GM21367 (cell line): ENCODE measurements around the gene STXBP4.

Experiments
- ATAC-seq: cut with Tn5 transposase; IDR thresholded peaks from one replicate; pipeline ENCODE4 v1.9.1; 2021; ENCODE audit not compliant: unreplicated experiment

The STXBP4 gene, protein sequence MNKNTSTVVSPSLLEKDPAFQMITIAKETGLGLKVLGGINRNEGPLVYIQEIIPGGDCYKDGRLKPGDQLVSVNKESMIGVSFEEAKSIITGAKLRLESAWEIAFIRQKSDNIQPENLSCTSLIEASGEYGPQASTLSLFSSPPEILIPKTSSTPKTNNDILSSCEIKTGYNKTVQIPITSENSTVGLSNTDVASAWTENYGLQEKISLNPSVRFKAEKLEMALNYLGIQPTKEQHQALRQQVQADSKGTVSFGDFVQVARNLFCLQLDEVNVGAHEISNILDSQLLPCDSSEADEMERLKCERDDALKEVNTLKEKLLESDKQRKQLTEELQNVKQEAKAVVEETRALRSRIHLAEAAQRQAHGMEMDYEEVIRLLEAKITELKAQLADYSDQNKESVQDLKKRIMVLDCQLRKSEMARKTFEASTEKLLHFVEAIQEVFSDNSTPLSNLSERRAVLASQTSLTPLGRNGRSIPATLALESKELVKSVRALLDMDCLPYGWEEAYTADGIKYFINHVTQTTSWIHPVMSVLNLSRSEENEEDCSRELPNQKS

DNA sequence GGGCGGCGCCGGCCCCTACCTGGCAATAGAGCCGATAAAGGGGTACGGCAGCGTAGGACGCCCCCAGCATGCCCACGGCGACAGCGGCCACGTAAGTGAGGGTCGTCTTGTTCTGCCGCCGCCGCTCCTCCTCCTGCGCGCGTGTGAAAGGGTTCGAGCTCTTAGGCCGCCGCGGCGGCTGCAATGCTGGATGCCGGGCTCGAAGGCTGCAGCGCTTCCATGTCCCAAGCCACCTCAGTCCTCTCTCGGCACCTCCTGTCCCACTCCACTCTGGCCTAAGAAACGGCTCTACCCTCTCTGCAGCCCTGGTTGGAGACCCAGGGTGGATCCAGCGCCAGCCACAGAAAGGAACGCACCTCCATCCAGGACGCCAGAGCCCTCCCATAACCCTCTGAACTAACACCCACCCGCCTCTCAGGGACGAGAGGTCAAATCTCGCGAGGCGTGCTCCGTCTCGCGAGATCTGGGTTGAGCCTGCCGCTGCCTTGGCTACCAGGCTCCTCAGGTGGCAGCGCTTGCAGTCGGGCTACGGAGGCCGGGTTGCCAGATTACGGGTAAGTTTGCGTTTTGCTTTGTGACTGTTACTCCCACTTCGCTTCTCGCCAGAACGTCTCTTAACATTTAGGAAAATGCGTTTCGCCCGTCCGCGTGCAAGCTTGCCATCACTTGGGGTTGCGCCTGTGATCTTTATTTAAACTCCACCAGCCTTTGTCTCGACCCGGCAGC is at the start of gene STXBP4, which contains the start of gene COX11:
Gene STXBP4 (plus strand): TSS at position 504 of the 726 bp plus-strand sequence. CDS start 17,455 bp downstream, outside the sequence.
Gene COX11 (minus strand): TSS at position 393 of the 726 bp plus-strand sequence. CDS start 8 bp downstream, at position 385.
- ATAC-seq = peak; percentile 88

DNA sequence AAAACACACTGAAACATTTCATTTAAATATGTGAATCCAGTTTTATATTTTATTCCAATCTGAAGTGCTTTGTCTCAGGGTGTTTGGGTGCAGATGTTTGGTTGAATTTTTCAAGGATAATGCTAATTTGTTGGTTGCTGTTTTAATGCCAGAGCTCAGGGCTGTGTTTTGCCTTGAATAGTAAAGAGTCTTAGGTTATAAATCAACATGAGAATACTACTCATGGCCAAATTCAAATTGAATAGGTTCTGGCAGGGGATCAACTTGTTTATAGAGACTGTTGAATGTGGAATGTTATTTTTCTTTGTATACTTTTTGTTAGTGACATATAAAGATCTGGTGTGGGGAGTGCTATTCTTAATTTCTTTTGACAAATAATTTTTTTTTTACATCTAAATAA is 49.1 kb upstream of the STXBP4 start:
- ATAC-seq = no peak

DNA sequence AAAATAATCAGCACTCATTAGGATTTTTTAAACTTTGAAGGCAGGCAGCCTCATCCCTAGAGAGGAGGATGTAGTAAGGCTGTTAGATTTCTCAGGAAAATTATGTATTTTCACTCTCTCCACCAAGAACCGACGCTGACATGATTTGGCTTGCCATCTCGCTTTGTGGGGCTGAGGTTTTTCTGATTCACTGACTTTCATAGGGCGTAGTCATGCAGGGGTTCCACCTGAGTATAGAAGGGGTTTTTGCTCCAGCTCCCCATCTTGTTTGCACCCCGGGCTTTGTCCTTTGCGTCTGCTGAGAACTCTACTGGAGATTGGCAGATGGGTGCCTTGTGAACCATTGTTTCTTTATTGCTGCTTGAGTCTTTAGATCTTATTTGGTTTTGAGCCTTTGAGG is 47.7 kb upstream of the STXBP4 start:
- no peak for ATAC-seq

DNA sequence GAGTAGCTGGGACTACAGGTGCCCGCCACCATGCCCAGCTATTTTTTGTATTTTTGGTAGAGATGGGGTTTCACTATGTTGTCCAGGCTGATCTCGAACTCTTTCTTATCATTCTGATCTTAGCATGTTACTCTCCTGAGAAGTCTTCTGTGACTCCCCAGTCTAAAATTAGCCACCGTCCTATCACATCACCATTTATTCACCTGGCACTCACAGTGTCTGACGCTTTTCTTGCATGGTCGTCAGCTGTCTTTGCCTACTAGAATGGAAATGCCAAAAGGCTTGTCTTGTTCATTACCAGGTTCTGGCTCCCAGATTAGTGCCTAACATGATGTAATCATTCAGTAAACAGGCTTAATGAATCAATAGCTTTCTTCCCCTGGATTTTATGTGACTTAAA is 44.2 kb upstream of the STXBP4 start:
- no peak for ATAC-seq

DNA sequence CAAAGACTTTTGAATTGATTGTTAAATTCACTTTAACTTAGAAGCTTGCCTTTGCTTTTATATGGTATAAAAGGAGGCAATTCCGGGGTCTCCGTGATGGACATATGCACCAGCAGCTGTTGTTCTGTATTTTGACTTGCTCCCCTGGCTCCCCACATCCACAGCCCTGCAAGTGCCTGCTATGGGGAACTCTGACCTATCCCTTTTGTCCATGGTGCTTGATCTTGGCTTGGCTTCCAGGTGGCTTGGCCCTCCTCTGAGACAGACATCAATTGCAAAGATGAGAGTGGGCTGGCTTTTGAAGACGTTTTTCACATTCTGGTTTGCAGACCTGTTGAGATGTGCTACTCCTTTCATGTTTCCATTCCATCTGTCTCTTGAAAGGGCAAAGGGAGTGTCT is 41.0 kb upstream of the STXBP4 start:
- no peak for ATAC-seq

DNA sequence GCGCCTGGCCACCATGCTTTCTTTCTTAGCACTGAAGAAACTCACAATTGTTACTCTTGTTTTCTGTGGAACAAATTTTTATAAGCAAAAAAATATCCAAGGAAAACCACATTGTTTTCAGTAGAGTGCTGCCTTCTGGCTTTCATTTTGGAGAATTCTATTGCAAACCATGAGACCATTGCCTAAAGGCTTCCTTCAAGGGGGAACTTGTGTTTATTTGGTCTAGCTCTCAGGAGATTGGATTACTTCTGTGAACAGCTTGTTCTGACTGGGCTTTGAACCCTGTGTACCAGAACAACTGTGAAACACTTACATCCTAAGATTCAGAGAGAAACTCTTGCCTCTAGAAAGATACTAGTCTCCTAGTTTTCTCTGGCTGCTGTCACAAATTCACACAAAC is 35.9 kb upstream of the STXBP4 start:
- no peak for ATAC-seq

DNA sequence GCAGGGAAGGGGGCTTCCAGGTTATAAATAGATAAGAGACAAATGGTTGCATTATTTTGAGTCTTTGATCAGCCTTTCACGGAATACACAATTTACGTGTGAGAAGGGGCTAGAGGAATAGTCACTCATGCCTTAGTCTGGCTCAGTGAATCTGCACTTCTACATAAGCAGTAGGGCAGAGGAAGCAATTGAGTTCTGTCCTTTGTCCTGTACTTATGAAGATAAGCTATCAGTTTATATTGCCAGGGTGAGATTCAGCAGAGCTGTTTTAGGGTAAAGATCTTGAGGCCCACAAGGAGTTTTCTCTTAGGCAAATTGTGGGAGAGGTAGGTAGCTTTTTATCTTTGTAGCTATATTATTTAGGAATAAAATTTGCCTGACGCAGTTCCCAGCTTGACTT is 34.6 kb upstream of the STXBP4 start:
- no peak for ATAC-seq

DNA sequence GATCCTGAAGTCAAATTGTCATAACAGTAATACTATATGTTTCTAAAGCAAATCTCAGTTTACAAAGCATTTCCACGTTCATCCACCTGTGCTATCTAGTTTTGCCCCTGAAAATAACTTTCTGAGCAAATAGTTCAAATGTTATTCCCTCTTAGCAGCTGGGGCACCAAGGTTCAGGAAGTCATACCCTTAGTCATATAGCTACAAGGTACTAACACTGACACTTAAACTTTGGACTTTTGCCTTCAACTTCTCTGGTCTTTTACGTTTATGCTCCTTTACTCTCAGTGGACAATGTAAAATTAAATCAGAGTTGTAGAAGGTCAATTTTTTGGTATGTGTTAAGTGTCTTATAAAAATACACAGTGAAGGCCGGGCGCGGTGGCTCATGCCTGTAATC is 33.1 kb upstream of the STXBP4 start:
- no peak for ATAC-seq

DNA sequence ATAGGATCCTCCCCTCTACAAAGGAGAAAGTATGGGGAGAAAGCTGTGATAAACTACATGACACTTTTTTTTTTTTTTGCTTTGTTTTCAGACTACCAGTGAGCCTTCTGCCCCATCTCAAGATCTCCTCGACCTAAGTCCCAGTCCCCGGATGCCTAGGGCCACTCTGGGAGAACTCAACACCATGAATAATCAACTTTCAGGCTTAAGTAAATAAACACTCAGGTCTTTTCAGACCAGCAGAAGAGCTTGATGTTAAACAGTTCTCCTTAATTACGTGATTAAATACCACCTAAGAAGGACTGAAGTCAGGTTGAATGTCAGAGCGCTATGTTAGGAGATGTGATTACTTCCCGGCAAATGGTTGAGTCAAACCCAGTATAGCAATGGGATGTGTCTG is 31.5 kb upstream of the STXBP4 start:
- no peak for ATAC-seq

DNA sequence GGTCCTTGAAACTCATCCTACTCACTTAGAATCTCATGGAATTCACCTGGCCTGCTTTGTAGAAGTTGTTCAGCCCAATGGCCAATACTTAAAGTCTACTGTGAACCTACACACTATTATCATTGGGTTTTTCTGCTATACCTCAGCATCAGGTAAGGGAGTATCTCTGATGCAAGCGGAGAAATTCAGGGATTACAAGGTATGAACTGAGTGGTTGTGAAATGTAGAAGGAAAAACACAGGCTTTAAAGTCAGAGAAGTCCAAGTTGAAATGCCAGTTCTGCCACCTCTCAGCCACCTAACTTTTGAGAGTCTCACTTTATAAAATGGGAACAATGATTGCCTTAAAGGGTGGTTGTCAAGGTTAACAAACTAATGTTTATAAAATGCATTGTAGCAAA is 31.1 kb upstream of the STXBP4 start:
- ATAC-seq = no peak

DNA sequence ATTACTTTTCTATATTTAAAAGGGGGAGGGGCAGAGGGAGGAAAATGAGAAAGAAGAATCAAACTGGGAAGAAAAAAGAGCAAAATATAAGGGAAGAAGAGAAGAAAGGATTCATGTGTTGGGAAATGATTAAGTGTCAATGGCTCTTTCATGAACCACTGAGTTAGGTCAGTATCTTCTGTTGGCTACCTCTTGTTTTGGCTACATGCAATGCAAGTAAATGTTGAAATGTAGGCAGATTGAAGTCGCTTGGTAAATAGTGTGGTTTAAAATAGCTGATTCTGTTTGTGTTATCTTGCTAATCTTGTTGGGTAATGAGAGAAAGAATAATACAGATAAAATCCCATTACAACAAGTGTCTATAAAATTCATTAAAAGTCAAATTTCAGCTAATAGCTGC is 27.3 kb upstream of the STXBP4 start:
- ATAC-seq = no peak

DNA sequence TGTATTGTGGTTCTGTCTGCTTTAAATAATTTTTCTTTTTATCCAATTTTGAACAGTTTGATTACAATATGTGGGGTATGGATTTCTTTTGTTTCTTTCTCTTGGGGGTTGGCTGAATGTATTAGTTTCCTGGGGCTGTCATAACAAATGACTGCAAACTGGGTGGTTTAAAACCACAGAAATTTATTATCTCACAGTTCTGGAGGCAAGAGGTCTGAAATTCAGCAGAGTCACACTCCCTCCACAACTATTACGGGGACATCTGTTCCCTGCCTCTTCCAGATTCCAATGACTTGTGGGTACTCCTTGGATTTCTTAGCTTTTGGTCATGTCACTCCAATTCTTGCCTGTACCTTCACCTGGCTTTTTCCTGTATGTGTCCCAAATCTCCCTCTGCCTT is 23.8 kb upstream of the STXBP4 start:
- no peak for ATAC-seq

DNA sequence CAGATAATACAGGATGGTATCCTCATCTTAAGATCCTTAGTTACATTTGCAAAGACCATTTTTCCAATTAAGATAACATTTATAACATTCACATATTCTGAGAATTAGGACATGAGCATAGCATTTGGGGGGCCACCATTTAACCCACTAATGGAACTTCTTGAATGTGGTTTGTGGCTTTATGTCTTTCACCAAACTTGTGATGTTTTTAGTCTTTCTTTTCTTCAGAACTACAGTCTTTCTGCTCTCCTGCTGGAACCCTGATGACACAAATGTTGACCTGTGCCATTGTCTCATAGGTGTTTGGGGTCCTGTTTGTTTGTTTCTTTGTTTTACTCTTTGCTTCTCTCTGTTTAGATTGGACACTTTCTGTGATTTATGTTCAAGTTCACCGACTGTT is 23.3 kb upstream of the STXBP4 start:
- no peak for ATAC-seq

DNA sequence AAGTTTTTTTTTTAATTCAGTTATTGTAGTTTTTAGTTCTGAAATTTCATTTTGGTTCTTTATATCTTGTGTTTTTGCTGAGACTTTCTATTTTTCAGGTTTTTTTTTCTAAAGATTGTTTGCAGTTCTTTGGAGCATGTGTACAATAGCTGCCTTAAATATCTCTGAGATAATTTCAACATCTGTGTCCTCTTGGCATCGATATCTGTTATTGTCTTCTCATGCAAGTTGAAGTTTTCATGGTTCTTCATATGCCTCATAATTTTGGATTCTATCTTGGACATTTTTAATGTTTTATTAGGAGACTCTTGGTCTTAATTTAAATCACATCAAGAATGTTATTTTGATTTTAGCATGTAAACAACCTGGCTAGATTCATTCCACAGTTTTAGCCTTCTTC is 22.9 kb upstream of the STXBP4 start:
- ATAC-seq = no peak

DNA sequence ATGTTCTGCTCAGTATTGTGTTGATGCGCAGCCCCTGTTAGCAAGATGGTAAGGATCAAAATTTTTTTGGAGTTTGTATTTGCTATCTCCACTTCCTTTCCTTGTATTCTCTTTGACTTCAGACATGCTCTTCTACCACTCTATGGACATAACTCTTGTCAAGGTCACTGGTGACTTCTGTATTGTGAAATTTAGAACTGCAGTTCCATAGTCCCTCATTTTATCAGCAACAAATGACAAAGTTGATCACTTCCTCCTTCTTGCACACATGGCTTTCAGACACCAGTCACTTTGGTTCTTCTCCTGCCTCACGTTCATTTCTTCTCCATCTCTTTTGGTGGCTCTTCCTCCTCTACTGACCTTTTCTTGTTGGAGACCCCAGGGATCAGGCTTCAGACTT is 21.2 kb upstream of the STXBP4 start:
- no peak for ATAC-seq

DNA sequence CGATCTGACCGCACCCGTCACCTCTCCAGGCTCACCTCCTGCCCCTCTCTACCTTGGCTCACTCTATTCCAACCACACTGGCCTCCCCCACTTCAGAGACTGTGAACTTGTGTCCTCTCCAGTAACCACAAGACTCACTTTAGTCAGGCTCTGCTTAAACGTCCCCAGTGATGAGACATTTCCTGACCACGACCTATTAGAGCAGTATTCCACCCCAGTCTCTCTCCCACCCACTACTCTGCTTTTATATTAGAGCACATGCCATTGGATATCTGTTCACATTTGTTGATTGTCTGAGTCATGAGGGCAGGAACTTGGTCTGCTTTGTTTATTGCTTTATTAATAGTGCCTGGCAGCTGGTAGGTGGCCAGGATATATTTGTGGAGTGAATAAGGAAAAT is 20.2 kb upstream of the STXBP4 start:
- ATAC-seq = no peak

DNA sequence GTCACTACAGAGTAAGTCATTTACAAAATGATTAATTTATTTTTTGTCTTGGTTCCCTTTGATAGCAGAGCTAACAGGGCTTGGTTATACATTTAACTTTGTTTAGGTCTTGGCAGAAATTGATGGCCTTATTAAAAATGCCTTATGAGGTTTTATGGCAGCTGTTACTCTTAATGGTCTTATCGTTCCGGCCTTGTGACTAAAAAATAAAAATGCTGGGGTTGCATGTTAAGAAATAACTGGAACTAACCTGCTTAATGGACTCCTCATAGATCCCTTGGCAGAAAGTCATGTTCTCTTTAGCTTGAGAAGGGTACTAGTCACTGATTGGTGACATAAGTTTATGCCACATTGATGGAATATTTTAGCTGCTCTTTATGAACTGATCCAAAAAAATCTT is 18.4 kb upstream of the STXBP4 start:
- ATAC-seq = no peak

DNA sequence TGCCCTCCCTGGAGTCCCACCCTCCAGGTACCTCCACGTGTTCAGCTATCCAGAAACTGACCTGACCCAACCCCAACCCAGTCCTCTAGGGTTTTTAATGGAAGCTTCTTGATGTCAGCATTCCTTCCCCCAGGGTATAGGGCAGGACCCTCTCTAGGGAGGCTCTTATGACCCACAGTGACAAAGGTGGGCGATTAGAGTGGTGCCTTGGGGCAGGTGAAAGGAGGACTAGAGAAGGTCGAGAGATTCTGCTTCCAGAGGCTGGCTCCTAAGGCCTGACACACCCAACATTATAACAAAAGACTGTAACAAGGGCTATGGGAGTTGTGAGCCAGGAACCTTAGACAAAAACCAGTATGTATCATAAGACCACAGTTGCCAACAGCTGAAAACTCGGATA is 17.3 kb upstream of the STXBP4 start:
- no peak for ATAC-seq

DNA sequence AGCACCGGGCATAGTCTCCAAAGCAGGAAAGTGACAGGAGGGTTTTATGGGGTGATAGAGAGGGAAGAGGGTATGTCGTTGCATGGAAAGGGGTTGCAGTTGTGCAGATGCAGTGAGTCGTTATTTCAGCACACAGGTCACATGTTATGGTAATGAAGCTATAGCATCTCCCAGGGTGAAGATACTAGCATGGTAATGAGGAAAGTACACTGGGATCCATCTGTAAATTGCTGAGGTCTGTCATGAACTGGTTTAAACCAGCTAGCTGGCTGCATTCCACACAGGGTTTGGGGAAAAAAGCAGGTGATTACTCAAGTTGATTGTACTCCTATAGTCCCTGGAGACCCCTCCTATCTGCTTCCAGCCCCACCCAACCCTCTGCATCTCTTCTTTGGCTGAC is 11.8 kb upstream of the STXBP4 start:
- no peak for ATAC-seq

DNA sequence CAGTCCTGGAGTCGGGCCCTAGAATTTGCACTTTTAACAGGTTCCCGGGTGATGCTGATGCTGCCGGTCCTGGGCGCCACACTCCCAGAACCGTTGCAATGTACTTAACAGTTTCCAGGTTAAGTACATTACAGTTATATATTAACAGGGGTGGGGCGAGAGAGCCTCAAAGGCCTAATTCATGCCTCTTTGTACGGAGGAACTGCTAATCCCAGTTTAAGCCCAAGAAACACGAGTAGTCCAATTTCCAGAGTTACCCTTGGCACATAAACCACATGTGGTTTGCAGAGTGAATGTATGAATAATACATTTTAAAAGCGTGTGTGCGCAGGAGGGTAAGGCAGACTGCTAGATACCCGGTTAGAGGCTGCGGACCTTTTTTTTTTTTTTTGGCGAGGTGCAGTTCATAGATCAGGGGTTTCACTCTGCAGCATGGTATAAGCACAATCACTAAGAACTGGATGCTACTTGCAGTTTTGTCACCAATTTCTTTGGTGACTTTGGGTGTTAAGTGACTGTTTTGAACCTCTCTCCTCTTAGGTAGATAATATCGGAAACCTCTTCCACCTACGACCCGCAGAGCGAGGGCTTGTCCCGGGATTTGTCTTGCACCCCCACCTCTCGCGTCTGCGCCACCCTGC is 824 bp upstream of the STXBP4 start:
- peak; percentile 21 for ATAC-seq

DNA sequence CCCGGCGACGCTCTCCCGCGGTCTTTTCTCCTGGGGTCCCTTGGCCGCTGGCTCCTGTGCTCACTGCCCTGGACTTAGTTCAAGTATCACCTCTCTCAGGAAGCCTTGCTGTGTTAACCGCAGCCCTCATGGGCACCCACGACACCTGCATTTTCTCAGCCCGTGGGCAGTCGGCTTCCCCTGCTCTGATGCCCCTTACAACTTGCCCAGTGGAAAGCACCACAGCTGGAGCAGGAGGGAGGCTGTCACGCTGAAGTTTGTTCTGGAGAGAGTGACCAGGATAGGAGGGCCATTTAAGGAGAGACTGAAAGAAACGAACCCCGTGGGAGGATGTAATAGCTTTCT is 395 bp downstream of the STXBP4 start:
- ATAC-seq = peak; percentile 21
